H9 (cell line): ENCODE results near the gene ADO. TPM values are rescaled to one million over a fixed set of nuclear protein-coding genes. Genes with fewer than 3 reads are reported as not detected.

Source experiments
- DNase-seq: peaks from one replicate; pipeline ENCODE4 v3.0.0-alpha.2; 2017
- H2AFZ ChIP-seq: one replicate; pipeline ENCODE4 v1.6.1; 2013; ENCODE audit warnings: mild to moderate bottlenecking, low read length, control low read depth, moderate library complexity
- H2AK5ac ChIP-seq: 2 replicates; pipeline ENCODE4 v1.6.1; 2013; ENCODE audit warnings: low read length, control low read depth, mixed read lengths; ENCODE audit not compliant: insufficient read length
- H2BK120ac ChIP-seq: one replicate; pipeline ENCODE4 v1.6.1; 2013; ENCODE audit warnings: low read depth, mild to moderate bottlenecking, low read length, control low read depth, inconsistent platforms; ENCODE audit not compliant: poor library complexity, severe bottlenecking
- H2BK12ac ChIP-seq: 2 replicates; pipeline ENCODE4 v1.6.1; 2013; ENCODE audit warnings: low read length, control low read depth, mixed read lengths, low read depth; ENCODE audit not compliant: insufficient read length
- H2BK15ac ChIP-seq: 2 replicates; pipeline ENCODE4 v1.6.1; 2013; ENCODE audit warnings: low read depth, low read length, control low read depth
- H2BK20ac ChIP-seq: one replicate; pipeline ENCODE4 v1.6.1; 2013; ENCODE audit warnings: low read depth, mild to moderate bottlenecking, low read length, control low read depth, inconsistent platforms; ENCODE audit not compliant: poor library complexity, severe bottlenecking
- H2BK5ac ChIP-seq: 2 replicates; pipeline ENCODE4 v1.6.1; 2013; ENCODE audit warnings: low read length, control low read depth, mixed read lengths; ENCODE audit not compliant: insufficient read length
- H3K14ac ChIP-seq: 2 replicates; pipeline ENCODE4 v1.6.1; 2013; ENCODE audit warnings: low read length, control low read depth; ENCODE audit not compliant: insufficient read depth
- H3K18ac ChIP-seq: 2 replicates; pipeline ENCODE4 v1.6.1; 2013; ENCODE audit warnings: low read depth, mild to moderate bottlenecking, mixed read lengths, low read length, control low read depth; ENCODE audit not compliant: insufficient read length
- H3K23ac ChIP-seq: 2 replicates; pipeline ENCODE4 v1.6.1; 2013; ENCODE audit warnings: low read length, control low read depth, mixed read lengths, low read depth; ENCODE audit not compliant: insufficient read length
- H3K23me2 ChIP-seq: 2 replicates; pipeline ENCODE4 v1.6.1; 2013; ENCODE audit warnings: low read depth, mild to moderate bottlenecking, mixed read lengths, low read length, control low read depth; ENCODE audit not compliant: insufficient read length, poor library complexity, severe bottlenecking
- H3K27ac ChIP-seq: 2 replicates; pipeline ENCODE4 v1.5.1; 2013; ENCODE audit warnings: low read length, control low read depth, mixed read lengths, low read depth; ENCODE audit not compliant: insufficient read length
- H3K27me3 ChIP-seq: 2 replicates; pipeline ENCODE4 v1.6.1; 2013; ENCODE audit warnings: low read length, control low read depth, inconsistent platforms; ENCODE audit not compliant: insufficient read depth
- H3K4ac ChIP-seq: 2 replicates; pipeline ENCODE4 v1.6.1; 2013; ENCODE audit warnings: low read depth, mild to moderate bottlenecking, control low read depth, inconsistent platforms, low read length, moderate library complexity
- H3K4me1 ChIP-seq: 2 replicates; pipeline ENCODE4 v1.6.1; 2013; ENCODE audit warnings: low read length, control low read depth, inconsistent platforms; ENCODE audit not compliant: insufficient read depth
- H3K4me2 ChIP-seq: 2 replicates; pipeline ENCODE4 v1.6.1; 2013; ENCODE audit warnings: low read length, control low read depth, mixed read lengths; ENCODE audit not compliant: insufficient read length, insufficient read depth
- H3K56ac ChIP-seq: 2 replicates; pipeline ENCODE4 v1.6.1; 2013; ENCODE audit warnings: low read depth, mild to moderate bottlenecking, mixed read lengths, low read length, control low read depth; ENCODE audit not compliant: insufficient read length
- H3K79me1 ChIP-seq: 2 replicates; pipeline ENCODE4 v1.6.1; 2013; ENCODE audit warnings: low read depth, mild to moderate bottlenecking, moderate library complexity, low read length, control low read depth, inconsistent platforms; ENCODE audit not compliant: insufficient read depth, poor library complexity, severe bottlenecking
- H3K79me2 ChIP-seq: 2 replicates; pipeline ENCODE4 v1.6.1; 2013; ENCODE audit warnings: low read length, control low read depth, inconsistent platforms; ENCODE audit not compliant: insufficient read depth
- H3K9ac ChIP-seq: 2 replicates; pipeline ENCODE4 v1.6.1; 2013; ENCODE audit warnings: low read length, control low read depth, mixed read lengths; ENCODE audit not compliant: insufficient read length; ENCODE audit errors: extremely low read depth
- H3K9me3 ChIP-seq: one replicate; pipeline ENCODE4 v1.6.1; 2013; ENCODE audit warnings: low read depth, low read length, inconsistent platforms; ENCODE audit not compliant: control insufficient read depth
- H3T11ph ChIP-seq: one replicate; pipeline ENCODE4 v1.6.1; 2013; ENCODE audit warnings: mild to moderate bottlenecking, low read length, control low read depth, inconsistent platforms
- H4K20me1 ChIP-seq: one replicate; pipeline ENCODE4 v1.6.1; 2013; ENCODE audit not compliant: control insufficient read depth, insufficient read length, insufficient read depth
- H4K5ac ChIP-seq: 2 replicates; pipeline ENCODE4 v1.6.1; 2013; ENCODE audit warnings: low read depth, mild to moderate bottlenecking, mixed read lengths, low read length, control low read depth; ENCODE audit not compliant: insufficient read length
- H4K8ac ChIP-seq: replicated peaks from 2 replicates; pipeline ENCODE4 v1.6.1; 2013; ENCODE audit warnings: low read length, control low read depth, mixed read lengths, low read depth; ENCODE audit not compliant: insufficient read length
- H4K91ac ChIP-seq: 2 replicates; pipeline ENCODE4 v1.6.1; 2013; ENCODE audit warnings: low read depth, mild to moderate bottlenecking, moderate library complexity, mixed read lengths, low read length, control low read depth; ENCODE audit not compliant: insufficient read length
- H3K27ac Mint-ChIP-seq, 3 experiments: 2 replicates in 2 of 3; 3 replicates in 1 of 3; pipeline ENCODE4 v1.8.0; 2020 to 2021; ENCODE audit warnings: mixed read lengths in 3 of 3, mild to moderate bottlenecking in 1 of 3, moderate library complexity in 1 of 3
- H3K27me3 Mint-ChIP-seq: 2 replicates; pipeline ENCODE4 v1.8.0; 2021; ENCODE audit warnings: low read depth, mild to moderate bottlenecking, moderate library complexity, mixed read lengths
- H3K36me3 Mint-ChIP-seq, 3 experiments: 2 replicates in 2 of 3; 3 replicates in 1 of 3; pipeline ENCODE4 v1.8.0; 2020 to 2021; ENCODE audit warnings: low read depth in 3 of 3, mixed read lengths in 3 of 3; ENCODE audit not compliant: insufficient read depth in 1 of 3
- H3K4me1 Mint-ChIP-seq, 2 experiments: 2 replicates each; pipeline ENCODE4 v1.8.0; 2020; ENCODE audit warnings: mixed read lengths in 2 of 2
- H3K4me3 Mint-ChIP-seq, 2 experiments: 2 replicates in 1 of 2; 3 replicates in 1 of 2; pipeline ENCODE4 v1.8.0; 2020 to 2021; ENCODE audit warnings: mild to moderate bottlenecking in 2 of 2, mixed read lengths in 2 of 2, moderate library complexity in 1 of 2
- H3K9me3 Mint-ChIP-seq, 2 experiments: 2 replicates in 1 of 2; 3 replicates in 1 of 2; pipeline ENCODE4 v1.8.0; 2020; ENCODE audit warnings: mild to moderate bottlenecking in 2 of 2, mixed read lengths in 2 of 2, moderate library complexity in 1 of 2
- CTCF ChIP-seq: fragments of 200-600 bp; sonication (generic); conservative IDR thresholded peaks from 3 replicates; pipeline ENCODE4 v1.8.0; 2021; ENCODE audit warnings: antibody characterized with exemption, mild to moderate bottlenecking
- WGBS: extraction: QIAGEN DNeasy Blood & Tissue Kit; methylation state at CpG from one replicate; pipeline ENCODE4 v1.1.7; 2013; ENCODE audit warnings: missing lambda C conversion rate, low lambda C conversion rate, mixed read lengths; ENCODE audit not compliant: insufficient read length; ENCODE audit errors: extremely low coverage; 5-methylcytosine and 5-hydroxymethylcytosine counted together
- total RNA-seq: library from RNA; stranded (reverse); gene quantifications from 2 replicates; pipeline ENCODE4 v1.2.1, GENCODE V29; 2021

ADO gene
- total RNA-seq, 1 experiment from 2014 or later = 31.6 TPM

DNA sequence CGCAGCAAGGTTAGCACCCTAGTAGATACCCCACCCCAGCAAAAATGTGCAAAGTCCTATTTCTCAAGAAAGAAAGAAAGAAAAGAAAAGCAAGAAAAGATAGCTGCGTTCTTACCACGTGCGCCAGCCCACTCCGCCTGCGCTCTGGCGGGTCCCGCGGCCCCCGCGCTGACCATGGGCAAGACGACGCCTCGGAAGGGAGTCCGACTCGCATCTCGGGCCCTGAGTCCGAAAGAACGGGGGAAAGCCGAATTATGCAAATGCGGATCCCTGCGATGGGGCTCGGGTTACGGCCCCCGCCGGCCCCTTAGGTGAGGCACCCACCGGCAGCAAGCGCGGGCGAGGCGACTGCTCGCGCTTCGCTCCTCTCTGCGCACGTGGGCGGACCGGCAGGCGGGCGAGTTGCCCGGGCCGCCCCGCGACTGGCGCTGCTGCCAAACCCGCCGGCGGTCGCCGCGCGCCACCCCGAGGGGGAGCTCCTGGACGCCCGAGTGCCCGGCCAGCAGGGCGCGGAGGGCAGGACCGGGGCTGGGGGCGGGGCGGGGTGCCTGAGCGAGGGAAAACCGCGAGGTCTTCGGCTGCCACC is 14.0 kb downstream of the ADO start:
- H3K27me3 ChIP-seq = peaks cover 26% of the 10 kb centered on the region; the same call in 1 of the 2 replicates
- 0 out of 2 replicates have a peak overlapping the region, but pooled peaks have one; percentile 4 for H3K14ac ChIP-seq
- H2BK20ac ChIP-seq = no peak overlapping the region
- WGBS = no CpG with 5 or more reads among the region's 65 CpGs
- no peak overlapping the region for H3K56ac ChIP-seq
- H3T11ph ChIP-seq = no peak overlapping the region
- H2BK12ac ChIP-seq = no peak overlapping the region
- H4K91ac ChIP-seq = no peak overlapping the region
- no peaks in the 10 kb centered on the region for H3K79me1 ChIP-seq
- H3K27me3 Mint-ChIP-seq = peaks cover 80% of the 10 kb centered on the region
- H3K9ac ChIP-seq = no peak overlapping the region
- peak; percentile 37; the same call in 2 of the 3 replicates for TF ChIP-seq CTCF
- H2BK5ac ChIP-seq = no peak overlapping the region
- H3K23me2 ChIP-seq = peaks cover 25% of the 10 kb centered on the region
- no peak overlapping the region for H2AK5ac ChIP-seq
- H3K4me2 ChIP-seq = peak overlapping the region; percentile 11
- H3K23ac ChIP-seq = no peak overlapping the region
- H2BK120ac ChIP-seq = no peak overlapping the region
- H3K27ac ChIP-seq = no peak overlapping the region
- H2AFZ ChIP-seq = no peak overlapping the region
- H3K9me3 ChIP-seq = no peaks in the 10 kb centered on the region
- H3K9me3 Mint-ChIP-seq = peaks cover 0 to 7% of the 10 kb centered on the region in 2 experiments; a peak in 3 of 5 replicates
- peak overlapping the region; percentile 44 to 76 for H3K4me3 Mint-ChIP-seq
- no peak overlapping the region for H4K8ac ChIP-seq
- H4K5ac ChIP-seq = no peak overlapping the region
- H3K27ac Mint-ChIP-seq = peak overlapping the region in 1 of 3 experiments; percentile 92; a peak in 1 of 7 replicates
- H3K79me2 ChIP-seq = no peaks in the 10 kb centered on the region
- no peaks in the 10 kb centered on the region for H3K4me1 ChIP-seq
- no peak overlapping the region for H3K18ac ChIP-seq
- H3K36me3 Mint-ChIP-seq = peaks cover 2 to 6% (median 5%) of the 10 kb centered on the region in 3 experiments; a peak in 5 of 7 replicates
- H3K4ac ChIP-seq = no peak overlapping the region
- H2BK15ac ChIP-seq = no peak overlapping the region
- no peaks in the 10 kb centered on the region for H4K20me1 ChIP-seq
- DNase-seq = peak; percentile 77
- peaks cover 24 to 29% of the 10 kb centered on the region in 2 experiments for H3K4me1 Mint-ChIP-seq
